ENCODE measurements around the gene GPR176.
"Not testable (repeated sequence)": the region's sequence is repeated elsewhere in the genome, so short reads cannot be mapped to it uniquely, and the experiment has no call there.

GPR176 gene

DNA sequence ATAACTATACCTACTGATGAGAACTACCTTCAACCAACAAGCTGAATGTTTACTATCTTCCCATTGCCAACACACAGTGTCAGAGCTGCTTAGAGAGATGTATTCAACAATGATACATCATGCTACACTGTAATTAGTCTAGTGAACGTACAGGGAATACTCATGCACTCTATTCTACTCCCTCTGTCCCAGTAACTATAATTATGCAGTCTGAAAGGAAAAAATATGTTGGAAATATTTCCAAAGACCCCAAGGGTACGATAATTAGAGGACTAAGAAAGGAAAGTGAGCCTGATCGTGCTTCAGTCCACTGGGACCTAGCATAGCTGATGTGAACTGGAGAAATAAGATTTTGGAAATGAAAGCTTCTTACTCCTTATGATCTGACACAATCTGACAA lies 100.5 kb downstream of the GPR176 start:
- H2AFZ ChIP-seq (ENCODE audit: low read depth, low read length), result no peak overlapping the region
- no peak overlapping the region for H3K18ac ChIP-seq (ENCODE audit: low read depth in 1 of 2, low read length in 2 of 2)
- peaks cover 0 to 7% of the 10 kb centered on the region in 2 experiments for H3K36me3 ChIP-seq (ENCODE audit: control insufficient read depth in 1 of 2, insufficient read depth in 2 of 2, low read depth in 1 of 2, low read length in 2 of 2)
- no peak overlapping the region for H3K14ac ChIP-seq (ENCODE audit: low read length in 2 of 2)
- H3K23ac ChIP-seq (ENCODE audit: low read length in 2 of 2), result no peak overlapping the region
- no peak overlapping the region for H4K8ac ChIP-seq (ENCODE audit: low read length)
- DNase-seq, result no peak
- no peak overlapping the region for H2BK5ac ChIP-seq (ENCODE audit: low read depth, low read length, poor library complexity, severe bottlenecking)
- H3K9me3 ChIP-seq (ENCODE audit: control insufficient read depth, low read length), result no peaks in the 10 kb centered on the region
- WGBS, result 86% methylated on average over 2 of the region's 3 CpGs
- no peak overlapping the region for H2AK5ac ChIP-seq (ENCODE audit: low read length, severe bottlenecking)
- no peak overlapping the region for H3K27ac ChIP-seq (ENCODE audit: low read length, poor library complexity, severe bottlenecking)
- no peak overlapping the region for H3K4me3 ChIP-seq (ENCODE audit: insufficient read depth in 1 of 2, low read depth in 1 of 2, low read length in 2 of 2)
- no peak overlapping the region for H4K91ac ChIP-seq (ENCODE audit: low read length)
- peaks cover 2% of the 10 kb centered on the region for H3K4me1 ChIP-seq (ENCODE audit: control insufficient read depth, insufficient read depth, low read depth, low read length)
- H2BK12ac ChIP-seq (ENCODE audit: low read length in 2 of 2), result no peak overlapping the region
- H3K4ac ChIP-seq (ENCODE audit: low read depth in 1 of 2, low read length in 2 of 2), result no peak overlapping the region
- no peaks in the 10 kb centered on the region for H3K27me3 ChIP-seq (ENCODE audit: control insufficient read depth in 1 of 2, insufficient read depth in 1 of 2, low read length in 2 of 2)
- no peak overlapping the region for H3K9ac ChIP-seq (ENCODE audit: low read length)
- H2BK15ac ChIP-seq (ENCODE audit: low read depth, poor library complexity, severe bottlenecking), result no peak overlapping the region
- no peak overlapping the region for H2BK120ac ChIP-seq (ENCODE audit: low read depth, low read length)
- H3K4me2 ChIP-seq (ENCODE audit: low read length, poor library complexity, severe bottlenecking), result no peak overlapping the region
- H3K79me1 ChIP-seq (replicated peaks; ENCODE audit: low read length, poor library complexity, severe bottlenecking), result peaks cover 31% of the 10 kb centered on the region

DNA sequence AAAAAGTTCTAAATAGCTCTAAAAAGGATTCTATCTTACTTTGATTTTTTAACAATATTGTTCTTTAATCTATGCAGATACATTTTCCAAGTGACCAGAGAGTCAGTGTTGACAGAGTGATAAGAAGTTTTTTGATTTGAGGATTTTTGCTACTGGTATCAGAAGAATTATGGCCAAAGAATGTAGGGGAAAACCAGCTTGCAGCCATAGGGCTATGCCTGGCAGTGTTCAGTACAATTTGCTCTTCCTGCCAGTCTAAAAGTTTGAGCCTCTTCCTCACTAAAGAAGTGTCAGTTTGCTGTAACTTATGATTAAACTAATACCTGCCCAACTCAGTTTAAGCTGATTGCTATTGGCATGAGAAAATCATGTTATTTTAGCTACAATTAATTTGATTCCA lies 102.2 kb downstream of the GPR176 start:
- H3K9me3 ChIP-seq (ENCODE audit: control insufficient read depth, low read length), result no peaks in the 10 kb centered on the region
- H2BK120ac ChIP-seq (ENCODE audit: low read depth, low read length), result no peak overlapping the region
- no peak overlapping the region for H3K4me2 ChIP-seq (ENCODE audit: low read length, poor library complexity, severe bottlenecking)
- no peaks in the 10 kb centered on the region for H3K27me3 ChIP-seq (ENCODE audit: control insufficient read depth in 1 of 2, insufficient read depth in 1 of 2, low read length in 2 of 2)
- H2BK15ac ChIP-seq (ENCODE audit: low read depth, poor library complexity, severe bottlenecking), result no peak overlapping the region
- H4K91ac ChIP-seq (ENCODE audit: low read length), result no peak overlapping the region
- H3K79me1 ChIP-seq (replicated peaks; ENCODE audit: low read length, poor library complexity, severe bottlenecking), result peaks cover 23% of the 10 kb centered on the region
- no peak overlapping the region for H3K18ac ChIP-seq (ENCODE audit: low read depth in 1 of 2, low read length in 2 of 2)
- peaks cover 2% of the 10 kb centered on the region for H3K4me1 ChIP-seq (ENCODE audit: control insufficient read depth, insufficient read depth, low read depth, low read length)
- H2AK5ac ChIP-seq (ENCODE audit: low read length, severe bottlenecking), result no peak overlapping the region
- H3K27ac ChIP-seq (ENCODE audit: low read length, poor library complexity, severe bottlenecking), result no peak overlapping the region
- H4K8ac ChIP-seq (ENCODE audit: low read length), result no peak overlapping the region
- H3K9ac ChIP-seq (ENCODE audit: low read length), result no peak overlapping the region
- H3K4ac ChIP-seq (ENCODE audit: low read depth in 1 of 2, low read length in 2 of 2), result no peak overlapping the region
- H2BK5ac ChIP-seq (ENCODE audit: low read depth, low read length, poor library complexity, severe bottlenecking), result no peak overlapping the region
- no peak overlapping the region for H2BK12ac ChIP-seq (ENCODE audit: low read length in 2 of 2)
- H3K4me3 ChIP-seq (ENCODE audit: insufficient read depth in 1 of 2, low read depth in 1 of 2, low read length in 2 of 2), result no peak overlapping the region
- H3K36me3 ChIP-seq (ENCODE audit: control insufficient read depth in 1 of 2, insufficient read depth in 2 of 2, low read depth in 1 of 2, low read length in 2 of 2), result peaks cover 0 to 7% of the 10 kb centered on the region in 2 experiments
- no peak overlapping the region for H3K23ac ChIP-seq (ENCODE audit: low read length in 2 of 2)
- no peak overlapping the region for H2AFZ ChIP-seq (ENCODE audit: low read depth, low read length)
- DNase-seq, result no peak
- no peak overlapping the region for H3K14ac ChIP-seq (ENCODE audit: low read length in 2 of 2)

DNA sequence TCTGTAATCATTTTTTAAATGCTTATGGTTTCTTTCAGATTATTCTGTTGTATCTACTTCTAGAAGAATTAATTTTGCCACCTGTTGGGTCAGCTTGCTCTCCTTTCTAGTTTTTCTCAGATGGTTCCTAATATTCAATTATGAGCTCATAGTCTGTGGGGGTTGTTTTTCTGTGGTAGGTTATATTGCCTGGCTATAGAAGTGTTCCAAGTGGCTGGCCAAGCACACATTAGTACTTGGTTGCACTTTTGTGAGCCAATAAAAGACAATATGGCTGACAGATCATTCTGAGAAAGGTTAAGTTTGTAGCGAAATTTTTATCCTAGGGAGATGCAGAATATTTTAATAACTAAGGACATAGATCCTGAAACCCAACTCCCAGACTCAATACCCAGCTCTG lies 105.6 kb downstream of the GPR176 start:
- H3K4me2 ChIP-seq (ENCODE audit: low read length, poor library complexity, severe bottlenecking), result no peak overlapping the region
- H3K4ac ChIP-seq (ENCODE audit: low read depth in 1 of 2, low read length in 2 of 2), result no peak overlapping the region
- no peak overlapping the region for H2AFZ ChIP-seq (ENCODE audit: low read depth, low read length)
- H2BK5ac ChIP-seq (ENCODE audit: low read depth, low read length, poor library complexity, severe bottlenecking), result no peak overlapping the region
- H4K91ac ChIP-seq (ENCODE audit: low read length), result no peak overlapping the region
- peaks cover 0 to 7% of the 10 kb centered on the region in 2 experiments for H3K36me3 ChIP-seq (ENCODE audit: control insufficient read depth in 1 of 2, insufficient read depth in 2 of 2, low read depth in 1 of 2, low read length in 2 of 2)
- H3K27me3 ChIP-seq (ENCODE audit: control insufficient read depth in 1 of 2, insufficient read depth in 1 of 2, low read length in 2 of 2), result no peaks in the 10 kb centered on the region
- H3K9ac ChIP-seq (ENCODE audit: low read length), result no peak overlapping the region
- H3K4me1 ChIP-seq (ENCODE audit: control insufficient read depth, insufficient read depth, low read depth, low read length), result peaks cover 2% of the 10 kb centered on the region
- H3K79me1 ChIP-seq (replicated peaks; ENCODE audit: low read length, poor library complexity, severe bottlenecking), result peaks cover 18% of the 10 kb centered on the region
- H3K4me3 ChIP-seq (ENCODE audit: insufficient read depth in 1 of 2, low read depth in 1 of 2, low read length in 2 of 2), result no peak overlapping the region
- WGBS, result no CpG with 5 or more reads among the region's 1 CpG
- H3K27ac ChIP-seq (ENCODE audit: low read length, poor library complexity, severe bottlenecking), result no peak overlapping the region
- H2BK15ac ChIP-seq (ENCODE audit: low read depth, poor library complexity, severe bottlenecking), result no peak overlapping the region
- H4K8ac ChIP-seq (ENCODE audit: low read length), result no peak overlapping the region
- H2AK5ac ChIP-seq (ENCODE audit: low read length, severe bottlenecking), result no peak overlapping the region
- H3K14ac ChIP-seq (ENCODE audit: low read length in 2 of 2), result no peak overlapping the region
- H3K23ac ChIP-seq (ENCODE audit: low read length in 2 of 2), result no peak overlapping the region
- H3K18ac ChIP-seq (ENCODE audit: low read depth in 1 of 2, low read length in 2 of 2), result no peak overlapping the region
- H2BK120ac ChIP-seq (ENCODE audit: low read depth, low read length), result no peak overlapping the region
- no peaks in the 10 kb centered on the region for H3K9me3 ChIP-seq (ENCODE audit: control insufficient read depth, low read length)
- no peak overlapping the region for H2BK12ac ChIP-seq (ENCODE audit: low read length in 2 of 2)
- DNase-seq, result no peak

DNA sequence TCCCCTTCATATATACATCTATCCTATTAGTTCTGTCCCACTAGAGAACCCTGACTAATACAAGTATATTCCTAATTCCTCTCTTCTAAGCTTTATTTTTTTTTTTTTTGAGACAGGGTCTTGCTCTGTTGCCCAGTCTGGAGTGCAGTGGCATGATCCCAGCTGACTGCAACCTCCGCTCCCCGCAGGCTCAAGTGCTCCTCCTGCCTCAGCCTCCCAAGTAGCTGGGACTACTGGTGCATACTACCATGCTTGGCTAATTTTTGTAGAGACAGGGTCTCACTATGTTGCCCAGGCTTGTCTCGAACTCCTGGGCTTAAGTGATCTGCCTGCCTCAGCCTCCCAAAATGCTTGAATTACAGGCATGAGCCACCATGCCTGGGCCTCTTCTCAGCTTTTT lies 107.4 kb downstream of the GPR176 start:
- not testable (repeated sequence) for H3K18ac ChIP-seq (ENCODE audit: low read depth in 1 of 2, low read length in 2 of 2); H4K91ac ChIP-seq (ENCODE audit: low read length); H3K9ac ChIP-seq (ENCODE audit: low read length); H3K27ac ChIP-seq (ENCODE audit: low read length, poor library complexity, severe bottlenecking); H2BK12ac ChIP-seq (ENCODE audit: low read length in 2 of 2); H3K23ac ChIP-seq (ENCODE audit: low read length in 2 of 2); H2AK5ac ChIP-seq (ENCODE audit: low read length, severe bottlenecking); H3K4me1 ChIP-seq (ENCODE audit: control insufficient read depth, insufficient read depth, low read depth, low read length); H3K4me2 ChIP-seq (ENCODE audit: low read length, poor library complexity, severe bottlenecking); H2BK120ac ChIP-seq (ENCODE audit: low read depth, low read length); H3K4me3 ChIP-seq (ENCODE audit: insufficient read depth in 1 of 2, low read depth in 1 of 2, low read length in 2 of 2); H2BK5ac ChIP-seq (ENCODE audit: low read depth, low read length, poor library complexity, severe bottlenecking); DNase-seq; H3K14ac ChIP-seq (ENCODE audit: low read length in 2 of 2); H2BK15ac ChIP-seq (ENCODE audit: low read depth, poor library complexity, severe bottlenecking); H3K9me3 ChIP-seq (ENCODE audit: control insufficient read depth, low read length); H4K8ac ChIP-seq (ENCODE audit: low read length); H3K36me3 ChIP-seq (ENCODE audit: control insufficient read depth in 1 of 2, insufficient read depth in 2 of 2, low read depth in 1 of 2, low read length in 2 of 2); H2AFZ ChIP-seq (ENCODE audit: low read depth, low read length); H3K27me3 ChIP-seq (ENCODE audit: control insufficient read depth in 1 of 2, insufficient read depth in 1 of 2, low read length in 2 of 2); H3K4ac ChIP-seq (ENCODE audit: low read depth in 1 of 2, low read length in 2 of 2)
- peaks cover 24% of the 10 kb centered on the region for H3K79me1 ChIP-seq (replicated peaks; ENCODE audit: low read length, poor library complexity, severe bottlenecking)
- 100% methylated on average over 2 of the region's 3 CpGs for WGBS

Measured in mesenchymal stem cell (in vitro differentiated cells and primary cell).